NCI-H146 treated with DMSO at 0.1 percent for 48 hours (cell line): ENCODE results near the gene AP2A2.

Experiments used
- DNase-seq: peaks from one replicate; lab custom pipeline; 2025; ENCODE audit not compliant: unreplicated experiment; lab: John Stamatoyannopoulos, UW

AP2A2 gene

DNA sequence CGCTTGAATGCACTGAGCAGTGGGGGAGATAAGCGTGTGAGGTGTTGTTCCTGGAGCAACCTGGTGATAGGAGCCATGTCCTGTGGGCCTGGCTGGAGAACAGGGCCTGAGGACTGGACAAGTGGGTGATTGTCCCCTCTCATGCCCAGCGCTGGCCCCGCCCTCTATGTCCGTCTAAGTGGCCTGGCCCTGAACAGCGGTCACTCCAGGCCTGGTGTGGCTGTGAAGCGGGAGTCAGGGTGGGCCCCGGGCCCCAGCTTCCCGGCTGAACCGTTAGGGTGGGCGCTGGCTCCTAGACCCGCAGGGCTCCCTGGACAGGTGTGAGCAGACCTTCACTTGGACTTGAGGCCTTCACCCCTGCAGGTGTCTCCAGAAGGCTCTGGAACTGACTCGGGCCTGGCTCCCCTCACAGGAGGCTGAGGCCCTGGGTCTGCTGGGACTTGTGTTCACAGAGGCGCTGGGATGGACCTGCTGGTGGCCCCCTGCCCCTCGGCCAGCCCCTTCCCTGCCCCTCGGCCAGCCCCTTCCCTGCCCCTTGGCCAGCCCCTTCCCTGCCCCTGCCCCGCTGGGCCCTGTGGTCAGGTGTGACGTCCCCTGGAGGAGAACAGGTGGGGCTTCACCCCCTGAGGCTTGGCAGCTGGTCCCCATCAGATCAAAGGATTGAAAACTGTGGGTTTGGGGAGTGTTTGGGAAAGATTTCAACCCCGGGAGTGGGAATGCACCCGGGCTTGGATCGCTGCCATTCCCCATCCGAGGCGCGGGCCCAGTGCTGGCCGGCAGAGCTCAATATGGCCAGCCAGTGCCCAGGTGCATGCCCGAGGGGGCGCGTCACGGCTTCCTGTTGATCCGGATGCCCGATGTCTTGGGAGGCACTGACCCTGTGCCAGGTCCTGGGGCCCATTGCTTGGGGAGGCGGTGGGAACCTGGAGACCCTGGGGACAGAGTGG is 114.1 kb downstream of the AP2A2 start:
- DNase-seq = no peak

DNA sequence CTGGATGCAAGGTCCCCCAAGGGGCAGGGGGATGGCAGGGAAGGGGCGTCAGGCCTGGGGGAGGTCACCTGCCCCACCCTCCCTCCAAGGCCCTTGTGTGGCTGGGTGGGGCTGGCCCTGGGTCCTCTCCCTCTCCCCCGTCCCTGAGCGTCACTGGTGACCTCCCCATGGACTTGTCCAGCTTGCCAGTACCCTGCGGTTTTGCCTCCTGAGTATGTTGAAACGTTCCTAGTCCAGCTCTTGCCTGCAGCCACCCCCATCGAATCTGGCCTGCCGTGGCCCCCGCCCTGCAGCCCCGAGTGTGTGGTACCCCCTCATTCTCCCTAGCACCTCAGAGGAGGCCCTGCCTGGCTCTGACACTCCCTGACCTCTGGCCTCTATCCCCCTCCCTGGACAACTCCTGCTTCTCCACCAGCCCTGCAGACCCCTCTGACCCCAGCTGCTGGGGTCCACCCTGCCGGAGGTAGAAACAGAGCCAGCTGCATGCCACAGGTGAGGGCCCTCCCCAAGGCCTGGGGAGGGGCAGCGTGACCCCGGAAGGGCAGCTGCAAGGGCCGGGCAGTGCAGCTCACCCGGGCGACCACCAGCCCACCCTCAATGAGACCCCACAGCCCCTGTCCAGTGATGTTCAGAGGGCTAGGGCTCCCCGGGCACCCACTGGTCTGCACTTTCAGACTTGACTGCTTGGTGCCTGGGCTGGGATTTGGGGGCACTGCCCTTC is 114.9 kb downstream of the AP2A2 start:
- no peak for DNase-seq

DNA sequence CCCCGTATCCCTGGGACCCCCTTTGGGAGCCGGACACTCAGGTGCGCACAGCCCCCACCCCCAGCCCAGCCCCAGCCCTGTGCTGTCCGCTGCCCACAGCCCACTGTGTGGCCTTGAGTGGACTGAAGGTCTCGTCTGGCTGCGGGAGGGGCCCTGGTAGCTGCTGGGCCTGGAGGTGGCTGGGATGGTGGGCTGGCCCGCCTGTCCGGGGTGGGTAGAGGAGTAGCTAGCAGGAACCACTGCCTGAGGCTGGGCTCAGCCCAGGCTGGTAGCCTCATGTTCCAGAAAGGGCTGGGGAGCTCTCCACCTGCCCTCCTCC is 115.4 kb downstream of the AP2A2 start:
- DNase-seq = no peak

DNA sequence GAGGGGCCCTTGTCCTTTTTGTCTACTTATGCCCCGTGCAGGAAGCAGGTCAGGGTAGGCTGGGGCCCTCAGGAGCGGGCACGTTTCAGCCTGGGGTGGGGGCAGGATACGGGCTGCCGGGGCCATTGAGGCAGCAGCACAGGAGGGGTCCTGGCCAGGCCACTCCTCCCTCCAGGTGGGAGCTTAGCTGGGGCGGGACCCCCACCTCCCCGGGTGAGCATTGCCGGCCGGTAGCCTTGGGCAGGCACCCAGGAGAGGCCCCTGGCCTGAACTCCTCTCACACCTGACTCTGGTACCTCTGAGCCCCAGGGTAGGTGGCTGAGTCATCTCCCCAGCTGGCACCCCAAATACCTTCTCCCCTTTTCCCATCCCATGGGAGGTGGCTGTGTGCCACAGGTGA is 115.8 kb downstream of the AP2A2 start:
- DNase-seq = no peak

DNA sequence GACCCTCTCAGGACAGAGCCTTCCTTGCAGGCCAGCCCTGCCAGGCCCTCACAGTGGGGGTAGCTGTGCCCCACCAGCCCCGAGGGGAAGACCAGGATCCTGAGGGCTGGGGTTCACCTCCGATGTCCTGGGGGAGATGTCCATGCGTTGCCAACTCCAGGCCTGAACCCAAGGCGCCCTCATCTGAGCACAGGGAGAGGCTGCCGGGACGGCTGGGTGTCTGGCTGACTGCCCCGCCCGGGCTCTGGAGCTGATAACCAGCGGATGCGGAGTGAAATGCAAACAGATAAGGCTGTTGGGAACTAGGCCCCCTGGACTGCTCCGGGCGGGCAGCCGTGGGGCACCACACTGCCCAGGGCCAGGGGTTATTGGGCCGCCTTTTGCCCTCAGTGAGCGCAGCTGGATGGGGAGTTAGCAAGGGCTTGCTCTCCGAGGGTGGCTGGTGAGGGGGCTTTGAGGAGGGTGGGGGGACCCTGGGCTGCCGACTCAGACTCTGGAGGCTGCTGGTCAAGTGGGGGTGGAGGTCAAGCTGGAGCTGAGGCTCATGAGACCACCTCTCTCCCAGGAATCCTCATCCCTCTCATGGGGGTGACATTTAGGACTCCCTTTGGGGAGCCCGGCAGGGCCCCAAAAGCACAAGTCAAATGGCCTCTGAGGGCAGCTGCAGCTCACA is 116.4 kb downstream of the AP2A2 start:
- peak; percentile 6 for DNase-seq

DNA sequence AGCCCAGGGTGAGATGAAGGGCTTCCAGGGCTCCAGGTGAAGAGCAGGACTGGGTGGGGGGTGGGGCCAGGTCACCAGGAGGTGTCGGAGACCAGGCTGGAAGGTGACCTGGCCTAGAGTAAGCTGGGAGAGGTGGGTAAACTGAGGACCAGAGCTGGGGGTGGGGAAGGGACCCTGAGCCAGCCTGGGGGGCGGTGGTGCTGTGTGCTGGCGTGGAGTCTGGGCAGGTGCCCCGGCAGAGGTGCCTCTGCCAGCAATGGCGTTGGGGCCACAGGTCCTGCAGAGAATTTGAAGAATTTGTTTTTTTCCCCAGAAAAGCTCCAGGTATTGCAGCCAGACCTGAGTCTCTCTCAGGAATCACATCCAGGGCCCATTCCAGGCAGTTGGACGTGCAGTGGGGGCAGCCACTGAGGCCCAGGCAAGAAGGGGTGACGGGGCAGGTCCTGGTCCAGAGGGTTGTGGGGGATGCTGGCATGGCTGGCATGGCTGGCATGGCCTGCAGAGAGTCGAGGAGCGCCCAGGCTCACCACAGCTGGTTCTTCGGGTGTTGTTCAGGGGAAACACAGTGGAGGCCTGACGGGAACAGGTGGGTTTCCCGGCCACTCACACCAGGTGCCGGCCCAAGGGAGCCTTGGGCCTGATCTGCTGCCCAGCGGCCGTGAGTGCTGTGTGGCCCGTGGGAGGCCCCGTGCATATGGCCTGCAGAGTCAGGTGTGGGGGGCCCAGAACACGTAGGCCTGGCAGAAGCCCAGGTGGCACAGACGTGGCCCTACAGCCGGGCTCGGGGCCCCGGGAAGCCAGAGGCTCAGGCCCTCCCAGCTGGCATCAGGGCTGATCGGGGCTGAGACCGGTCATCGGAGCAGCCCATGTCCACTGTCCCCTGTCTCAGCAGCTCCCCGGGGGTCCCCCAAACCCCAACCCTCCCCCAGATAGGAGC is 117.2 kb downstream of the AP2A2 start:
- no peak for DNase-seq

DNA sequence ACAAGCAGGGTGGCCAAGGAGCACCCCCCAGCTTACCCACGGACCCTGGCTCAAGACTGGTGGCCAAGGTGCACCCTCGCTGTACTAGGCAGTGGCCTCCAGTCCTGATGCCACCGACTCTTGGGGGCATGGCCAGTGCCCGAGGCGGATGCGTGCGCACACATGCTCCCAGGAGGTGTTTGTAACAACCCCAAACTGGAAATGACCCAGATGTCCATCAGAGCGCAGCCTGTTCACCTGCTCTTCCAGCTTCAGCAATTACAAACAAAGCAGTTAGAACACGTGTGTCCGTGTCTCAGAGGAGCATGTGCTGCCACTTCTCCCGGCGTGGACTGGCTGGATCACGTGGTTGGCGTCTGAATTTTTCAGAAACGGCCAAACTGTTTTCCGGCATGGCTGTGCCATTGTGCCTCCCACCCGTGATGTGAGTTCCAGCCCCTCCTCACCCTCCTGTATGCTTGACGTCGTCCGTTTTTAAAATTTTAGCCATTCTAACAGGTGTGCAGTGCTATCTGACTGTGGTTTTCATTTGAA is 118.0 kb downstream of the AP2A2 start:
- DNase-seq = peak; percentile 1

DNA sequence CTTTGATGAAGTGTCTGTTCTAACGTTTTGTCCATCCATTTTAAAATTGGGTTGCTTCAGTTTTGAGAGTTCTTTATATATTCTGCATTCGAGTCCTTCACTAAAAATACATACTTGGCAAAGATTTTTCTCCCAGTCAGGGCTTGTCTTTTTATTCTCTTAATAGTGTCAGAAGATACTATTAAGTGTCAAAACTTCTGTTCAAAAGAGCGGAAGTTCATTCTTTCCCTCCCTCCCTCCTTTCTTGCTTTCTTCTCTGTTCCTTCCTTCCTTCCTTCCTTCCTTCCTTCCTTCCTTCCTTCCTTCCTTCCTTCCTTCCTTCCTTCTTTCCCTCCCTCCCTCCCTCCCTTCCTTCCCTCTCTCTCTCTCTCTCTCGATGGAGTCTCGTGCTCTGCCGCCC is 118.5 kb downstream of the AP2A2 start:
- no peak for DNase-seq

DNA sequence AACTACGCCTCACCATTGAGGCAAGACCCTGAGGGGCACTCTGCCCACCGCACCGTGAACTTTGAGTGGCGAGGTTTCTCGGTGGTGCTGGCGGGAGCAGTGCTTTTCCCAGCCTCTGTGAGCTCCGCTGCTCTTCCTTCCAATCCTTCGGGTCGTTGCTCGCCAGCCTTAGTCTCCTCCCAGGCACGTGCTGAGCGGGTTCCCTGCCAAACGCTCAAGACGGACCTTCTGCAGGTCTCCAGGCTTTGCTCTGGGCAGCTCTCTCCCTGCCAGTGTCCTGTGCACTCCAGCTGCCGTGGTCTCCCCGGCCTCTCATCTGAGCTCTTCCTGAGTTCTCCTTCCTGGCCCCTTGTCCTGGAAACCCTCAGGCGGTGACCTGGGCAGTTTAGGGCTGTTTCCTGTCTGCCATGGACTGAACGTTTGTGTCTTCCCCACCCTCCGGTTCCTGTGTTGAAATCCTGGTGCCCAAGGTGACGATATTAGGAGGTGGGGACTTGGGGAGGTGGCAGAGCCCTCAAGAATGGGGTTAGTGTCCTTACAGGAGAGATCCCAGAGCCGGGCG is 122.0 kb downstream of the AP2A2 start:
- no peak for DNase-seq

DNA sequence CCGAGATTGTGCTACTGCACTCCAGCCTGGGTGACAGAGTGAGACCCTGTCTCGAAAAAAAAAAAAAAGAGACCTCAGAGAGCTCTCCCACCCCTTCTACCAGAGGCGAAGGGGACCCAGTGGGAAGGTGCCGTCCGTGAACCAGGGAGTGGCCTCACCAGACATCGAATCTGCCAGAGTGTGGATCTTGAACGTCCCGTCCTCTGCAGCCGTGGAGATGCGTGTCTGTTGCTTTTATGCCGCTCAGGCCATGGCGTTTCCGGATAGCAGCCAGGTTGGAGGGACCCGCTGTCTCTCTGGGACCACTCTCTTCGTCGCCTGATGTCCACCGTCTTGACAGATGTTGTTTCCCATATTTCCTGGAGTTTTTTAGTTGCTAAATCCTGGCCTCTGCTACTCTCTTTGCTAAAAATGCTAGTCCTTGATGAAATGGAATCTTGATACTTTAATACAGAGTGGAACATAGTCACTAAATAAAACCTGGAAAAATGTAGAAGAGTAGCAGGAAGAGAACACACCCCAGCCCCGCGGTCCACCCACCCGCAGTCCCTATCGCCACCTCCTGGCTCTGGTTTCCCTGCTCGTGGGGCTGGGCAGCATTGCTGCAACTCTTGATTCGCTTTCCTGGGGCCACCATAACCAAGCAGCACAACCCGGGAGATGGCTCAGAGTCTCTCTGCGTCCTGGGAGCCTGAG is 122.9 kb downstream of the AP2A2 start:
- no peak for DNase-seq

DNA sequence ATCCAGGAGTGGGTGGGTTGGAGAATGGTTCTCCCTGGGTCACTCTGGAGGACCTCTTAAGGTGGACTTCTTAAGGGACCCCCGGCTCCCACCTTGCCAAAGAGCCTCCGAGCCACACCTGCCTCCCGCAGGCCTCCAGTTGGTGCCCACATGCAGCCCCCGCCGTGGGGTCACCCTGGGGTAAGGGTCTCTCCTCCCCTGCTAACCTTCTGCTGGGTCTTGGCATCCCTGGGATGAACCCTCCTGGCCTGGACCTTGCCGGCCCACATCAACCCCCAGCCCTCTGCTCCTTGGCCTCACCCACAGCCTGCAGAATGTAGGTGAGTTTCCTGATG is 123.4 kb downstream of the AP2A2 start:
- no peak for DNase-seq

DNA sequence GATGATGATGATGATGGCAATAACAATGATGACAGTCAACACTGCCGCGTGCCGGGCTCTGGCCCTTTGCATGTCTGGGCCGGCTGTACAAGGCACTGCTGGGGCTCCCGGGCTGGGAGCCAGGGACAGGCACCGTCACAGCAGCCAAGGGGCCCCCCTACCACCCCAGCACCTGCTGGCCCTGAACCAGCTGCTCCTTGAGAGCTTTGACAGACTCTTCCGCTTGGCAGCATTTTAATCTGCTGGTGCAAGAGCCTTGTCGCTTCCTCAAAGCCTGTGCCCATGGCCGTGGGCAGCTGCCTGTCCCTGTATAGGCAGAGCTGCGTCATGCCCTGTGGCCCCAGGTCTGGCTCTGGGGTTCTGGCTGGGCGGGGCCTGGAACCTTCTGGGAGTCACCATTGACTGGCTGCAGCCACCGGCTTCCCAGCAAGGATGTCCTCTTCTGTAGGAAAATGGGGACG is 123.8 kb downstream of the AP2A2 start:
- no peak for DNase-seq

DNA sequence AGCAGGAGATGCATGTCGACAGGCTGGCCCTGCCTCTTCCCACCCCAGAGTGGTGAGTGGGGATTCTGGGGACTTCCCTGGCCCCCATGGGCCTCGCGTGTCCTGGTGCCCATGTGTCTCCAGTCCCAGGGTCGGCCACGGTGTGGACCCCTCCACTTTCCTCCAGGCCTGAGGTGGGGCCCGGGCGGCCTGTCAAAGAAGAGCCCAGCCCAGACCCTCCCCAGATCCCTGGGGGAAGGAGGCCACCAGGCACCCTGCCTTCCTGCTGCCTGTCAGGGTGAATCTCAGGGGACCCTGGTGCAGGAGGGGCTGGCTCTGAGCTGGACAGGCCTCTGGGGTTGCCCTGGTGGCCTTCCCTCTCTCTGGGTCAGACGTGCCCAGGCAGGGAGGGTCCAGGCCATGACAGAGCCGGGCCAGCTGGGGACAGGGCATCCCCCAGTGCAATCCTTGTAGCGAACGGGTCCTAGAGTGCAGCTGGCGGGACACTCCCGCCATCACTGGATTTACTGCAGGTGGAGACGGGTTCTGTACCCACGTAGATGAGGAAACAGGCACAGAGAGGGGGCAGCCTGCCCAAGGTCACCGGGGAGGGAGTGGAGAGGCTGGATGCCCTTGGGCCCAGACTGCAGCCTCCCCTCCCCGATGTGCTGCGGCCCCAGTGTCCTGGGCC is 124.4 kb downstream of the AP2A2 start:
- no peak for DNase-seq

DNA sequence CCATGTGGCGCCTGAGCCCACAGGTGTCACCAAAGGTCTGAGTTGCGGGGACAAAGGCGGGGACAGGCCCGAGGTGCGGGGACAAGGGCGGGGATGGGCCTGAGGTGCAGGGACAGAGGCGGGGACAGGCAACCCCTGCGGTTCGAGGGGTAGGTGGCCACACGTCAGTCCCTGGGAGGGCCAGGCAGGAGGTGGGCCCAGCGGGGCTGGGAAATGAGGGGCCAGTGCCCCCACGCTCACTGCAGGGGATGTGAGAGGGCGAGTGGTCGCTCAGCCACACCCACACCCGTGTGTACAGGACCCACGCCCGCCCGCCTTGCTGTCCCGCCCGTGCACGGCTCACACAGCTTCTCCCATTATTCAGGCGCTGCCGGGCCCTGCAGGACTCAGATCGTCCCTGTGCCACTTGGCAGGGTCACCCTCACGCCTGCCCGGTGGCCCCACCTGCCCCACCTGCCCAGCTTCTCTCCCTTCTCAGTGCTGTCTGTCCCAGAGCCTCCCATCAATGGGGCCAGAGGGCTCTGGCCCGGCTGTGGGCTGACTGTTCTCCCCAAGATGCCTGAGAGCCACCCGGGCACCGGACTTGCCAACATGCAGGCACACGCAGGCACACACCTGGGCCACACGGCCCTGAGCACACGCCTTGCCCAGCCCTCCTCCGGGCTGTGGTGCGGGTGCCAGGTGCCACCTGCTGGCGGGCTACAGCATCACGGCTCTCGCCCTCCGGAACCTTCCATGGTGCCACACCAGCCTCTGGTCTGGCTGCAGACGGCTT is 125.1 kb downstream of the AP2A2 start:
- peak; percentile 40 for DNase-seq

DNA sequence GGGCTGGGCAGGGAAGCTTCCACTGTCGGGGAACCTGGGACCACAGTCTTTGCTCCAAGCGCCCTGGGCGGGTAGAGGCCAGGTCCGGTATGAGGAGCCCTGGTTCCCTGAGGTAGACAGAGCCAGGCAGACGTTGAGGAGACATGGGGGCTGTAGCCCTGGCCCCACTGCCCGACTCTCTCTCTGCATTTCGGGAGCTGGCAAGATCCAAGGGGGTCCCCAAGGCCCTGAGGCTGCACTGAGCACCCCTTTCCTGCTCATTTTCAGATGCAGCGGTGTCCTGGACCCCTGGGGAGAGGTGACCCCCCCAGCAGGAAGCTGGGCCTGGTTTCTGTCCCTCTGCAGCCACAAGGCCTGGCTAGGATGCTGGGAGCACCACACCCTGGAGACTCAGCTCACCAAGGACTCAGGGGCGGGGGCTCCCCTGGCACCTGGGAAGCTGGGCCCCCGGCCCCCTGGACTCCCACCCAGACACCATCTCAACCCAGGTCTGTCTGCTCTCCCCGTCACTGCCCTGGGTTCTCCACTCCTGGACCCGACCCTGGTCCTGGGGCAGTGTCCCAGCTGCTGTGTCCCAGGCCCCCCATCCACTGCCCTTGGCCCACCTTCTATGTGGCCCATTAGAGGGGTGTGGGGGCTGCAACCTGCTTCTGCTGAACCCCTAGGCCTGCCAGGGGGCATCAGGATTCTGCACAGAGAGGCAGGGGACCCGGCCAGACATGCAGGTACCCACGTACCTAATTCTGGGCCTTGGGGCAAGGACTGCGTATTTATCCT is 125.9 kb downstream of the AP2A2 start:
- no peak for DNase-seq

DNA sequence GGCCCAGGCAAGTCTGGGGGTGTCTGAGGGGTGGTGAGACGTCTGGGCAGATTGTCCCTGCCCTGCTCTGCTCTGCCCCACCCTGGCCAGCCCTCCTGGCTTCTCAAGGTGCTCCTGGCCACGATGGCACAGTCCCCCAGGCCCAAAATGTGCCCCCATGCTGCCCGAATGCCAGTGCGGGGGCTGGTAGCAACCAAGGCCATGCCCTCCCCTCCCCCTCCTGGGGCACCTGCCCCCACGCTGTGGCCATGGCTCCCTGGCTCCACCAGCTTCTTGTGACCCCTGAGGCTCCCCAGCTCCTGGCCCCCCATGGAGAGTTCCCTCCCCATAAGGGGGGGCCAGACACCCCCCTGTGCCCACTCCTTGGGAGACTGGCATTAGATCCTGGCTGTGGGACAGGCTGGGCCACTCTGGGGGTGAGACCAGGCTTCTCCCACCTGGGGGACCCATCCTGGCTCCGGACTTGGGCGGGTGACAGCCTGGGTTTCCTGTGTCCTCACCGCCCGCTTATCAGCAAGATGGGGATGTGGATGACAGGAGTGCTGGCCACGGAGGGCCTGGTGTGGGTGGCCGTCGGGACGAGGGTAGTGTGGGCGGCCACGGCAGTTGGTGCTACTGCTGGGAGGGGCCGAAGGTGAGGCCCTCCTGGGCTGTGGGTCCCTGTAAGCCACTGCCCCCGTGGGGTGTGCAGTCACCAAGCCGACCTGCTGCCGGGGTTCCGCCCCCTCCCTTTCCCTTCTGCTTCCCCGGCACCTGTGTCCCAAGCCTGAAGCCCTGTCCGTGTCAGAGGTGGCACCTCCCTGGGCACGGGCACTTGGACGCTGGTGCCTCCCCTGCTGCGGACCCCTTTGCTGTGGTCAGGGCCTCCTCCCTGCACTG is 126.7 kb downstream of the AP2A2 start:
- no peak for DNase-seq
